Neural cell (in vitro differentiated cells): ENCODE results near the gene SIGLEC9.

Source experiments
- CTCF ChIP-seq: fragments of 450-650 bp; IDR thresholded peaks from 2 replicates; pipeline ENCODE4 v1.5.1; 2014; ENCODE audit warnings: antibody characterized with exemption, mild to moderate bottlenecking, moderate library complexity; ENCODE audit not compliant: poor library complexity, severe bottlenecking
- EP300 ChIP-seq: fragments of 450-650 bp; conservative IDR thresholded peaks from 2 replicates; pipeline ENCODE4 v1.6.1; 2014; ENCODE audit warnings: antibody characterized with exemption, mild to moderate bottlenecking, moderate library complexity; ENCODE audit not compliant: poor library complexity, severe bottlenecking
- EZH2 ChIP-seq: fragments of 200-600, 300-800 bp; shearing (Covaris generic), sonication (generic); IDR thresholded peaks from 2 replicates; pipeline ENCODE4 v1.6.1; 2014; ENCODE audit warnings: antibody characterized with exemption, low read length, borderline replicate concordance, mild to moderate bottlenecking; ENCODE audit not compliant: insufficient read depth, poor library complexity, severe bottlenecking
- MXI1 ChIP-seq: fragments of 450-650 bp; conservative IDR thresholded peaks from 2 replicates; pipeline ENCODE4 v1.6.1; 2014; ENCODE audit warnings: antibody characterized with exemption, mild to moderate bottlenecking; ENCODE audit not compliant: poor library complexity, severe bottlenecking
- POLR2AphosphoS5 ChIP-seq: IDR thresholded peaks from 2 replicates; pipeline ENCODE4 v1.6.1; 2012
- RAD21 ChIP-seq: fragments of 450-650 bp; conservative IDR thresholded peaks from 2 replicates; pipeline ENCODE4 v1.6.1; 2014; ENCODE audit warnings: antibody characterized with exemption, mild to moderate bottlenecking, moderate library complexity
- REST ChIP-seq: IDR thresholded peaks from 2 replicates; pipeline ENCODE4 v1.6.1; 2012; ENCODE audit warnings: borderline replicate concordance
- TAF1 ChIP-seq: IDR thresholded peaks from 2 replicates; pipeline ENCODE4 v1.6.1; 2012; ENCODE audit warnings: low read depth

GRCh38 chr19:51172223-51172622 lies 47.5 kb downstream of the SIGLEC9 start:
- no peak for TF ChIP-seq CTCF
- TF ChIP-seq POLR2AphosphoS5 = no peak
- TF ChIP-seq MXI1 = no peak
- TF ChIP-seq EP300 = no peak
- no peak for TF ChIP-seq EZH2
- no peak for TF ChIP-seq REST
- TF ChIP-seq RAD21 = no peak
- TF ChIP-seq TAF1 = no peak
